ENCODE measurements around the gene CTBP1.

Gene CTBP1

GRCh38 chr4:1193206-1194009 lies 55.5 kb downstream of the CTBP1 start:
- DNase-seq, result no peak

- no peak for DNase-seq
Observed at GRCh38 chr4:1192493-1193205, 56.3 kb downstream of the CTBP1 start.

GRCh38 chr4:1192091-1192492 lies 56.8 kb downstream of the CTBP1 start:
- no peak for DNase-seq

GRCh38 chr4:1191621-1192020 lies 57.3 kb downstream of the CTBP1 start:
- DNase-seq, result no peak

GRCh38 chr4:1187182-1187581 lies 61.7 kb downstream of the CTBP1 start:
- no peak for DNase-seq

GRCh38 chr4:1183985-1184773 lies 64.8 kb downstream of the CTBP1 start:
- DNase-seq, result no peak

- no peak for DNase-seq
Observed at GRCh38 chr4:1182313-1182712, 66.6 kb downstream of the CTBP1 start.

- no peak for DNase-seq
Observed at GRCh38 chr4:1180663-1181062, 68.3 kb downstream of the CTBP1 start.

- DNase-seq, result no peak
Observed at GRCh38 chr4:1179976-1180375, 69.0 kb downstream of the CTBP1 start.

- DNase-seq, result peak; percentile 18
Observed at GRCh38 chr4:1179089-1179441, 69.9 kb downstream of the CTBP1 start.

GRCh38 chr4:1178300-1179088 lies 70.4 kb downstream of the CTBP1 start:
- no peak for DNase-seq

- no peak for DNase-seq
Observed at GRCh38 chr4:1177274-1178141, 71.4 kb downstream of the CTBP1 start.

- no peak for DNase-seq
Observed at GRCh38 chr4:1176398-1177273, 72.3 kb downstream of the CTBP1 start.

- DNase-seq, result no peak
Observed at GRCh38 chr4:1175635-1176229, 73.2 kb downstream of the CTBP1 start.

- DNase-seq, result no peak
Observed at GRCh38 chr4:1174941-1175634, 73.8 kb downstream of the CTBP1 start.

GRCh38 chr4:1172971-1173757 lies 75.8 kb downstream of the CTBP1 start:
- no peak for DNase-seq

- DNase-seq, result no peak
Observed at GRCh38 chr4:1172228-1172851, 76.6 kb downstream of the CTBP1 start, which contains the start of gene SPON2. SPON2 (minus strand) TSS chr4:1172583.
